Astrocyte of the spinal cord (primary cell): ENCODE data around the gene NLGN1.

Experiments
- DNase-seq: peaks from one replicate; pipeline ENCODE4 v3.0.0; 2011; ENCODE audit warnings: low read depth, low spot score
- H3K4me3 ChIP-seq: 2 replicates; pipeline ENCODE4 v1.5.1; 2011; ENCODE audit warnings: low read depth, mild to moderate bottlenecking, low read length, moderate library complexity
- CTCF ChIP-seq: IDR thresholded peaks from 2 replicates; pipeline ENCODE4 v1.5.1; 2012; ENCODE audit warnings: low read depth, mild to moderate bottlenecking, low read length, inconsistent platforms
- in situ Hi-C: cut with HindIII; loops from 2 replicates; pipeline ENCODE4 v1.10.0; 2017; ENCODE audit warnings: low sequenced_read_pairs

The NLGN1 gene

GRCh38 chr3:173913397-173913796 lies 515.9 kb downstream of the NLGN1 start:
- no peak overlapping the region for H3K4me3 ChIP-seq
- TF ChIP-seq CTCF = no peak
- peak; percentile 56 for DNase-seq
- in situ Hi-C loops = no loop called here

- no peak overlapping the region for H3K4me3 ChIP-seq
- DNase-seq = peak; percentile 46
- in situ Hi-C loops = no loop called here
- TF ChIP-seq CTCF = no peak
Measured at GRCh38 chr3:173913974-173914421, 516.5 kb downstream of the NLGN1 start.

- no peak for DNase-seq
- TF ChIP-seq CTCF = no peak
- no peak overlapping the region for H3K4me3 ChIP-seq
- in situ Hi-C loops = no loop called here
Measured at GRCh38 chr3:173916799-173917198, 519.3 kb downstream of the NLGN1 start.

- no peak for DNase-seq
- in situ Hi-C loops = no loop called here
- TF ChIP-seq CTCF = no peak
- H3K4me3 ChIP-seq = no peak overlapping the region
Measured at GRCh38 chr3:173920386-173920785, 522.8 kb downstream of the NLGN1 start.

- in situ Hi-C loops = no loop called here
- no peak for DNase-seq
Measured at GRCh38 chr3:173921732-173922131, 524.2 kb downstream of the NLGN1 start.

GRCh38 chr3:173923204-173923603 lies 525.7 kb downstream of the NLGN1 start:
- no peak for TF ChIP-seq CTCF
- DNase-seq = no peak
- no peak overlapping the region for H3K4me3 ChIP-seq
- in situ Hi-C loops = no loop called here

More at GRCh38 chr3:173921732-173922131, 524.2 kb downstream of the NLGN1 start:
- H3K4me3 ChIP-seq = no peak overlapping the region
- TF ChIP-seq CTCF = no peak

- no peak for DNase-seq
- no peak overlapping the region for H3K4me3 ChIP-seq
- in situ Hi-C loops = no loop called here
- TF ChIP-seq CTCF = no peak
Measured at GRCh38 chr3:173930251-173930650, 532.7 kb downstream of the NLGN1 start.
